Esophagus muscularis mucosa (tissue), 4 donors: ENCODE results near the gene GNG7. TPM values are rescaled to one million over a fixed set of nuclear protein-coding genes. Genes with fewer than 3 reads are reported as not detected.

Experiments
- DNase-seq: peaks from one replicate; pipeline ENCODE4 v3.0.0-alpha.2; 2017; ENCODE audit errors: extremely low spot score
- H3K27ac ChIP-seq, 4 donors: fragments of 200-600 bp; sonication (generic); replicated peaks in 1 of 4; 1 replicate in 3 of 4; 2 replicates in 1 of 4; pipeline ENCODE4 v1.5.1; 2016 to 2019; ENCODE audit warnings: mild to moderate bottlenecking in 1 of 4
- H3K27me3 ChIP-seq, 4 donors: fragments of 200-600 bp; sonication (generic); one replicate each; pipeline versions ENCODE4 v1.5.1 to v1.6.0; 2016 to 2019
- H3K36me3 ChIP-seq, 4 donors: fragments of 200-600 bp; sonication (generic); one replicate each; pipeline ENCODE4 v1.5.1; 2016 to 2019
- H3K4me1 ChIP-seq, 4 donors: fragments of 200-600 bp; sonication (generic); one replicate each; pipeline ENCODE4 v1.5.1; 2016 to 2019
- H3K4me3 ChIP-seq, 4 donors: fragments of 200-600 bp; sonication (generic); 1 replicate in 2 of 4; 2 replicates in 2 of 4; pipeline ENCODE4 v1.5.1; 2016 to 2019; ENCODE audit warnings: mild to moderate bottlenecking in 4 of 4, moderate library complexity in 1 of 4
- H3K9me3 ChIP-seq, 4 donors: fragments of 200-600 bp; sonication (generic); 1 replicate in 3 of 4; 2 replicates in 1 of 4; pipeline ENCODE4 v1.5.1; 2016 to 2019
- EP300 ChIP-seq: sonication (generic); formaldehyde crosslinking; IDR thresholded peaks from one replicate; pipeline ENCODE4 v1.6.1; 2017; ENCODE audit warnings: antibody characterized with exemption
- POLR2A ChIP-seq: fragments of 450-650 bp; IDR thresholded peaks from one replicate; pipeline ENCODE4 v1.6.1; 2017; ENCODE audit warnings: antibody characterized with exemption, moderate library complexity, mild to moderate bottlenecking, low read depth
- POLR2AphosphoS5 ChIP-seq, 2 donors: sonication (generic); formaldehyde crosslinking; IDR thresholded peaks; one replicate each; pipeline ENCODE4 v1.6.1; 2017; ENCODE audit warnings: antibody characterized with exemption in 2 of 2
- WGBS: methylation state at CpG from one replicate; pipeline ENCODE4 v1.1.5; 2018; 5-methylcytosine and 5-hydroxymethylcytosine counted together
- intact Hi-C: fragments of 100-400 bp; cut with DNase I; formaldehyde crosslinking; loops from one replicate; pipeline ENCODE4 v1.15.1; 2023
- total RNA-seq, 4 donors: library from RNA; depleted of rRNA; stranded (reverse); fragments of >200 nt; gene quantifications; one replicate each; pipeline versions ENCODE4 v1.1.0 to v1.2.1, GENCODE V29; 2016
- TF ChIP-seq, protein P1 (sequence below), 3 experiments: fragments of 200-600 bp in 2 of 3; fragments of 450-650 bp in 1 of 3; sonication (generic) in 2 of 3; IDR thresholded peaks; one replicate each; pipeline ENCODE4 v1.5.1; 2017 to 2019; ENCODE audit warnings: antibody characterized with exemption in 3 of 3, mild to moderate bottlenecking in 2 of 3, moderate library complexity in 1 of 3

The GNG7 gene
- total RNA-seq, 4 donors from 2014 or later, result 6.3 to 18.8 (median 13.0) TPM

DNA sequence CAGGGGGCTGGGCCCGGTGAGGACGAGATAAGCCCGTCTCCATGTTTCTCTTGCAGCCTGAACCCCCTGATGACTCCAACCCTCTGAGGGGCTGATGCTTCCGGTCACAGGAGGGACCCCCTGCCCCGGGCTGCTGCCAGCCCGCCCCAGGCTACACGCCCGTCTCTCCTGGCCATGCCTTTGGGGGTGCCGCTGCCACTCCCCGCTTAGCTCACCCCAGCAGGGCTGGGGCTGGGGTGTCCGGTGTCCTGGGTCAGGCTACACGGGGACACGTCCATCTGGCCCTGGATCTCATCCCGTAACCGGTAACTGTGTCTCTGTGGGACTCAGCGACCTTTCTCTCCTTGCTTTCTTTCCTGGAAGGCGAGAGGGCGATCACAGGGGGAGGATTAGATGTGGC is 185.8 kb downstream of the GNG7 start:
- no peaks in the 10 kb centered on the region for H3K4me1 ChIP-seq
- peaks cover 0 to 11% (median 2%) of the 10 kb centered on the region in 4 donors for H3K36me3 ChIP-seq
- H3K27me3 ChIP-seq, result no peaks in the 10 kb centered on the region
- TF ChIP-seq EP300 (no peak), POLR2A (no peak), POLR2AphosphoS5 (IDR thresholded peaks at IDR 0.05) (no peak)
- TF ChIP-seq, protein P1, sequence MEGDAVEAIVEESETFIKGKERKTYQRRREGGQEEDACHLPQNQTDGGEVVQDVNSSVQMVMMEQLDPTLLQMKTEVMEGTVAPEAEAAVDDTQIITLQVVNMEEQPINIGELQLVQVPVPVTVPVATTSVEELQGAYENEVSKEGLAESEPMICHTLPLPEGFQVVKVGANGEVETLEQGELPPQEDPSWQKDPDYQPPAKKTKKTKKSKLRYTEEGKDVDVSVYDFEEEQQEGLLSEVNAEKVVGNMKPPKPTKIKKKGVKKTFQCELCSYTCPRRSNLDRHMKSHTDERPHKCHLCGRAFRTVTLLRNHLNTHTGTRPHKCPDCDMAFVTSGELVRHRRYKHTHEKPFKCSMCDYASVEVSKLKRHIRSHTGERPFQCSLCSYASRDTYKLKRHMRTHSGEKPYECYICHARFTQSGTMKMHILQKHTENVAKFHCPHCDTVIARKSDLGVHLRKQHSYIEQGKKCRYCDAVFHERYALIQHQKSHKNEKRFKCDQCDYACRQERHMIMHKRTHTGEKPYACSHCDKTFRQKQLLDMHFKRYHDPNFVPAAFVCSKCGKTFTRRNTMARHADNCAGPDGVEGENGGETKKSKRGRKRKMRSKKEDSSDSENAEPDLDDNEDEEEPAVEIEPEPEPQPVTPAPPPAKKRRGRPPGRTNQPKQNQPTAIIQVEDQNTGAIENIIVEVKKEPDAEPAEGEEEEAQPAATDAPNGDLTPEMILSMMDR (IDR thresholded peaks at IDR 0.05), result no peak
- 82% methylated on average over 18 of the region's 18 CpGs for WGBS
- no peak overlapping the region for H3K27ac ChIP-seq
- H3K4me3 ChIP-seq, result no peak overlapping the region
- intact Hi-C loops, result no loop called here
- DNase-seq, result no peak
- no peaks in the 10 kb centered on the region for H3K9me3 ChIP-seq

DNA sequence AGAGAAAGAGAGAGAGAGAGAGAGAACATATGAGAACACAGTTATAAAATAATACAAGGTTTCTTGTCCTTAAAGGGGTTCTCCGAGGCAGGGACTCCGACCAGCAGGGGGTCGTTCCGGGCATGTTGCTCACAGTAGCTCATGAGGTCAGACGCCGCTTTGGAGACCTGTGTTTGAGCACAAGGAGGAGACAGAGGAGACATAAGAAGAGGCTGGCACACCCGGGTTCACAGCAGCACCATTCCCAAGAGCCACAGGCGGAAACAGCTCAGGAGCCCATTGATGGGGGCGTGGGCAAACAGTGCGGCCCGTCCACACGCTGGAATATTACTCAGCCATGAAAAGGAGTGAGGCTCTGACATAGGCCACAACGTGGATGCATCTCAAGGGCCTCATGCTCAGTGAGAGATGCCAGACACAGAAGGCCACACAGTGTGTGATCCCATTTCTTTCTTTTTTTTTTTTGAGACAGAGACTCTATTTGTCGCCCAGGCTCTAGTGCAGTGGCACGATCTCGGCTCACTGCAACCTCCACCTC is 187.4 kb downstream of the GNG7 start:
- TF ChIP-seq POLR2AphosphoS5 (IDR thresholded peaks at IDR 0.05) (no peak), EP300 (no peak), POLR2A (no peak)
- TF ChIP-seq, protein P1 (IDR thresholded peaks at IDR 0.05), result no peak
- WGBS, result 93% methylated on average over 16 of the region's 16 CpGs
- Histone ChIP-seq H3K27ac (no peak overlapping the region), H3K4me1 (no peaks in the 10 kb centered on the region), H3K4me3 (no peak overlapping the region), H3K27me3 (no peaks in the 10 kb centered on the region), H3K36me3 (peaks cover 0 to 7% (median 2%) of the 10 kb centered on the region in 4 donors), H3K9me3 (no peaks in the 10 kb centered on the region)
- no peak for DNase-seq
- intact Hi-C loops, result no loop called here

DNA sequence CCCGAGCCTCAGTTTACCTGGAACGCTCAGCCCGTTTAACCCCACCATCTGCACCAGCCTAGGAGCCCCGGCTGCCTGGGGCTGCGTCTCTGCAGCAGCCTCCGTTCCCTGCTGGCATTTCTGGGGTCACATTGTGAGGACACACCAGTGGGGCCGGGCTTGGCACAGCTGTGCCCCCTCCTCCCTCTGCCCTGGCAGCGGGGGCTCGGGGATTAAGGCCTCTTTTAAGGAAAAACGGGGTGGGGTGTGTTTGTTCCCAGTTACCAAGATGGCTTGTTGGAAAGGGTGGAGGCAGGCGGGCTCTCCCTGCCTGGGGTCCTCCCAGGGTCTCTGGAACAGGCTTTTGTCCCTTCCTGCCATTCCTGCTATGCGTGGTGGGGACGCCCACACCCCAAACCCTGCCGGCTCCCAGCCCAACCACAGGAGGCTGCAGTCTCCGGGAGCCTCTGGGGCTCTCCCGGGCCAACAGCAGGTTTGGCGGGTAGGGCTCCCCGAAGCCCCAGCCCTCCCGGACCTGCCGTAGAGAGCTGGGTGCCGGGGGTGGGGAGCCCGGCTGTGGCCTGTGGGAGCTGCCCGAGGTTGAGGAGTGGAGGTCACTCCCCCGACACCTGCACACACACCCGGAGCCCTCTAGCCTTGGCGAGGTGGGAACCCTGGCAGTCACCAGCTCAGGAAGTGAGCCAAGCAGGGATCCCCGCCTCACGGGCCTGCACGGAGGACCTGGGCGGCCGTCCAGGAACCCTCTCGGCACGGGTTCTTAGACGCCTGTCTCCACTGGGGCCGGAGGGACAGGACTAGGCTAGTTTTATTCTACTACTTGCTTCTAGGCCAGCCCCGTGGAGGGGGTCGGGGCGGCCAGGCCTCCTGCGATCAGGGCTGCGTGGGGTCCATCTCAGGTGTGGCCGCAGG is 189.7 kb downstream of the GNG7 start:
- WGBS, result 87% methylated on average over 12 of the region's 41 CpGs
- intact Hi-C loops, result no loop called here
- TF ChIP-seq POLR2AphosphoS5 (IDR thresholded peaks at IDR 0.05), result no peak
- TF ChIP-seq POLR2A, result no peak
- TF ChIP-seq, protein P1 (IDR thresholded peaks at IDR 0.05), result no peak
- TF ChIP-seq EP300, result no peak

DNA sequence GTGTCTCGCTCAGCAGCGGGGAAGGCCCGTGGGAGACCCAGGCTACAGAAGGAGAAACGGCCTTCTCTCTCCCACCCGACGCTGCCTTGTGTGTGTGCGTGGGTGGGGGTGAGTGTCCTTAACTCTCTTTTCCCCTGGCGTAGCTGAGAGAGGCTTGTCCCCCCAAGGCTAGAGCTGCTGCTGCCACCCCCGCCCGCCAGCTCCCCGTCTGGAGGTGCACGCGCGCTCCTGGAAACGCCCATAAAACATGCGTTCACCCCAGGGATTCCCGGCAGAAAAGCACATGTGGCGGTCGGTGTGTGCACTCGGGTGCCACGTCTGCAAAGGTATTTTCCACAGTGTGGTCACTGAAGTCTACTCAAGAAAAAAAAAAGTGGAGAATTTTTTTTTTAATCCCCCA is 190.5 kb downstream of the GNG7 start:
- Histone ChIP-seq H3K27ac (no peak overlapping the region), H3K4me3 (no peak overlapping the region), H3K27me3 (no peaks in the 10 kb centered on the region), H3K4me1 (peaks cover 0 to 7% (median 2%) of the 10 kb centered on the region in 4 donors), H3K9me3 (no peaks in the 10 kb centered on the region), H3K36me3 (peaks cover 0 to 7% (median 2%) of the 10 kb centered on the region in 4 donors)
- WGBS, result 80% methylated on average over 7 of the region's 21 CpGs
- no peak for DNase-seq
- intact Hi-C loops, result no loop called here
- no peak for TF ChIP-seq EP300
- TF ChIP-seq, protein P1 (IDR thresholded peaks at IDR 0.05), result no peak
- TF ChIP-seq POLR2AphosphoS5 (IDR thresholded peaks at IDR 0.05), result no peak
- TF ChIP-seq POLR2A, result no peak

More for the DNA sequence above, 189.7 kb downstream of the GNG7 start:
- Histone ChIP-seq H3K4me1 (no peaks in the 10 kb centered on the region), H3K4me3 (no peak overlapping the region), H3K27ac (no peak overlapping the region), H3K27me3 (no peaks in the 10 kb centered on the region), H3K36me3 (peaks cover 0 to 7% (median 2%) of the 10 kb centered on the region in 4 donors), H3K9me3 (no peaks in the 10 kb centered on the region)
- no peak for DNase-seq
